ENCODE results near the gene CLOCK. TPM values are rescaled to one million over a fixed set of nuclear protein-coding genes. Genes with fewer than 3 reads are reported as not detected.

CLOCK gene
- total RNA-seq, 2 experiments from 2014 or later, result 8.2 to 8.8 TPM

DNA sequence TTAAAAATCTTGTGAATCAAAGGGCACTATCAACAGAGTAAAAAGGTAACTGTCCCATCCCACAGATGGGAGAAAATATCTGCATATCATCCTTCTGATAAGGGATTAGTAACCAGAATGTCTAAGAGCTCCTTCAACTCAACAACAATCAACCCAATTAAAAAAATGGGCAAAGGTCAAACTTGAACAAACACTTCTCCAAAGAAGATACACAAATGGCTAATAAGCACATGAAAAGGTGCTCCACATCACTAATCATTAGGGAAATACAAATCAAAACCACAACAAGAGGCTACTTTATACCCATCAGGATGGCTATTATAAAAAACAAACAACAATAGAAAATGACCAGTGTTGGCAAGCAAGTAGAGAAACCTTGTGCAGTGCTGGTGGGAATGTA lies 107.7 kb downstream of the CLOCK start:
- TF ChIP-seq CTCF (IDR thresholded peaks at IDR 0.05), result no peak
- POLR2A ChIA-PET, result no interaction called here
- DNase-seq, result no peak
- intact Hi-C loops (cut with micrococcal nuclease), result loop anchor here (10.0 kb wide), 1 partner anchor 106 kb away; the partner anchor contains the start of gene CLOCK
- no peak for ATAC-seq
- Mint-ChIP-seq H3K4me3 (no peak overlapping the region), H3K36me3 (ENCODE audit: low read depth) (peaks cover 32% of the 10 kb centered on the region), H3K9me3 (no peaks in the 10 kb centered on the region), H3K4me1 (ENCODE audit: low read depth) (peaks cover 22% of the 10 kb centered on the region), H3K27me3 (no peaks in the 10 kb centered on the region), H3K27ac (no peak overlapping the region)
- CTCF ChIA-PET, result no interaction called here

DNA sequence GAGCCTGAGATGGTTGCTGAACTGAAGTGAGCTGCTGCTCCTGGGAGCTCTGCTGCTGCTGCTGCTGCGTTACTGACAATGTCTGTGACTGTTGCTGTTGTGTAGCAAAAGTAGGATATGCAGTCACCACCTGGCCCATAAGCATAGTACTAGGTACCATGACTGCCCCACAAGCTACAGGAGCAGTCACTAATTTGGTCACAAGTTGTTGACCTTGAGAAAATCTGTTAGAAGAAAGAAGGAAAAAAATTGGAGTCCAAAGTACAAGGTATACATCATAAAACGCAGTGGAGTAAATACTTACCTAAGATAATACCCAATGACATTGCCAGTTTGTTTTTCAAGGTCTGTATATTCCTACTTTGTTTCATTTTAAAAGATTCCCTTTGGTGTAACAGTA lies 108.4 kb downstream of the CLOCK start:
- no peak overlapping the region for H3K27ac Mint-ChIP-seq

GRCh38 chr4:55437823-55438222 lies 108.9 kb downstream of the CLOCK start:
- DNase-seq (no peak), ATAC-seq (no peak)
- CTCF ChIA-PET, result interaction anchor here (1.1 to 1.2 kb wide), 2 partner anchors 9 to 92 kb away, joined by 3 to 4 read pairs; partner anchors contain the start of gene SRD5A3
- POLR2A ChIA-PET, result no interaction called here
- TF ChIP-seq CTCF (IDR thresholded peaks at IDR 0.05), result no peak
- Mint-ChIP-seq H3K4me1 (ENCODE audit: low read depth) (peaks cover 22% of the 10 kb centered on the region), H3K9me3 (no peaks in the 10 kb centered on the region), H3K27me3 (no peaks in the 10 kb centered on the region), H3K27ac (no peak overlapping the region), H3K4me3 (no peak overlapping the region), H3K36me3 (ENCODE audit: low read depth) (peaks cover 37% of the 10 kb centered on the region)
- intact Hi-C loops (cut with micrococcal nuclease), result loop anchor here (10.0 kb wide), 1 partner anchor 107 kb away; the partner anchor contains the start of gene CLOCK

More for the DNA sequence above, 108.4 kb downstream of the CLOCK start:
- no peak overlapping the region for H3K4me3 Mint-ChIP-seq
- CTCF ChIA-PET, result interaction anchor here (1.1 to 1.2 kb wide), 2 partner anchors 8 to 92 kb away, joined by 3 to 4 read pairs; partner anchors contain the start of gene SRD5A3
- intact Hi-C loops (cut with micrococcal nuclease), result loop anchor here (10.0 kb wide), 1 partner anchor 106 kb away; the partner anchor contains the start of gene CLOCK
- no peaks in the 10 kb centered on the region for H3K27me3 Mint-ChIP-seq
- POLR2A ChIA-PET, result no interaction called here
- DNase-seq, result no peak
- no peaks in the 10 kb centered on the region for H3K9me3 Mint-ChIP-seq
- TF ChIP-seq CTCF (IDR thresholded peaks at IDR 0.05), result no peak
- peaks cover 22% of the 10 kb centered on the region for H3K4me1 Mint-ChIP-seq (ENCODE audit: low read depth)
- H3K36me3 Mint-ChIP-seq (ENCODE audit: low read depth), result peaks cover 32% of the 10 kb centered on the region
- no peak for ATAC-seq

DNA sequence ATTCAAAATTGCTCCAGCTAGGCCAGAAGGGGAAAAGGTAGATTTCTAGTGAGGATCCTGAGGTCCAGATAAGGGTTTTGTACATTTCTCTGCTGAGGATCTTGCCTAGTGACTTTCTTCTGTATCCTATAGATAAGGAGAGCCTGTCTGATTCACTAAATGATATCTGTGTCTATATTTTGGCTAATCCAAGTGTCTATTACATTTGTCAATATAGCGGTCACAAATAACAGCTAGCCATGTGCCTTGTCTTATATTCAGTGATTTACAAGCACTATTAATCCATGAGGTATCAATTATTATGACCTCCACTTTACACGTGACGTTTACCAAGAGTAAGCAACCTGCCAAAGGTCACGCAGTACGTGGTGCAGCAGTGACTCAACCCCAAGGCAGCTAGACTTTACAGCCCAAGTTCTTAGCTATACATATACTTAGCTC lies 109.3 kb downstream of the CLOCK start:
- TF ChIP-seq CTCF (IDR thresholded peaks at IDR 0.05), result no peak
- H3K27me3 Mint-ChIP-seq, result no peaks in the 10 kb centered on the region
- ChIA-PET POLR2A (interaction anchor here (1.2 kb wide), 1 partner anchor 112 kb away, joined by 4 read pairs; no protein-coding TSS in a partner anchor), CTCF (interaction anchor here (1.1 to 1.2 kb wide), 2 partner anchors 9 to 91 kb away, joined by 3 to 4 read pairs; partner anchors contain the start of gene SRD5A3)
- H3K4me3 Mint-ChIP-seq, result no peak overlapping the region
- H3K27ac Mint-ChIP-seq, result no peak overlapping the region
- H3K36me3 Mint-ChIP-seq (ENCODE audit: low read depth), result peaks cover 33% of the 10 kb centered on the region
- intact Hi-C loops (cut with micrococcal nuclease), result loop anchor here (10.0 kb wide), 1 partner anchor 107 kb away; the partner anchor contains the start of gene CLOCK
- DNase-seq (no peak), ATAC-seq (no peak)
- H3K4me1 Mint-ChIP-seq (ENCODE audit: low read depth), result peaks cover 18% of the 10 kb centered on the region
- no peaks in the 10 kb centered on the region for H3K9me3 Mint-ChIP-seq

- peak; percentile 6 for TF ChIP-seq CTCF (IDR thresholded peaks at IDR 0.05)
Measured at GRCh38 chr4:55435141-55435841, 111.4 kb downstream of the CLOCK start.

More at GRCh38 chr4:55435141-55435841, 111.4 kb downstream of the CLOCK start:
- H3K27me3 Mint-ChIP-seq, result no peaks in the 10 kb centered on the region
- peak overlapping the region; percentile 61 for H3K27ac Mint-ChIP-seq
- peaks cover 18% of the 10 kb centered on the region for H3K4me1 Mint-ChIP-seq (ENCODE audit: low read depth)
- POLR2A ChIA-PET, result interaction anchor here (0.6 kb wide), 1 partner anchor 36 kb away, joined by 4 read pairs; no protein-coding TSS in a partner anchor
- DNase-seq, result peak; percentile 52
- peak; percentile 96 for ATAC-seq
- H3K4me3 Mint-ChIP-seq, result no peak overlapping the region
- no peaks in the 10 kb centered on the region for H3K9me3 Mint-ChIP-seq
- intact Hi-C loops (cut with micrococcal nuclease), result loop anchor here (10.0 kb wide), 1 partner anchor 110 kb away; the partner anchor contains the start of gene CLOCK
- CTCF ChIA-PET, result interaction anchor here (0.8 to 1.7 kb wide), 2 partner anchors 9 to 90 kb away, joined by 3 to 4 read pairs; partner anchors contain the start of gene SRD5A3
- peaks cover 37% of the 10 kb centered on the region for H3K36me3 Mint-ChIP-seq (ENCODE audit: low read depth)

All from activated CD8-positive, alpha-beta T cell treated with anti-CD3 and anti-CD28 coated beads for 36 hours (primary cell).